ENCODE data around the gene SLC7A1. TPM values are rescaled to one million over a fixed set of nuclear protein-coding genes. Genes with fewer than 3 reads are reported as not detected.
A peak's percentile ranks its signal among the peaks of the same experiment; 100 is the strongest.

Gene SLC7A1
- total and polyA plus RNA-seq, 2 of the 8 experiments (the other 6 are each of a cell fraction or from before 2014, with no cell fraction given), result 26.8 to 114 TPM

GRCh38 chr13:29587645-29588044 lies 7.8 kb downstream of the SLC7A1 start:
- Histone ChIP-seq H2BK12ac (ENCODE audit: low read depth, low read length) (no peak overlapping the region), H4K5ac (ENCODE audit: insufficient read length, low read depth, low read length) (no peak overlapping the region), H3K4me1 (replicated peaks in 1 of 4; ENCODE audit: control insufficient read depth in 3 of 4, insufficient read depth in 4 of 4, low read length in 3 of 4) (peaks cover 10 to 25% (median 14%) of the 10 kb centered on the region in 4 experiments), H3K4ac (replicated peaks; ENCODE audit: insufficient read length, low read depth, low read length) (no peak overlapping the region), H3K56ac (replicated peaks; ENCODE audit: insufficient read length, low read depth, low read length) (no peak overlapping the region), H2BK120ac (replicated peaks; ENCODE audit: low read depth, low read length) (no peak overlapping the region), H3K4me3 (ENCODE audit: extremely low read depth in 1 of 4, insufficient read depth in 2 of 4, low read depth in 3 of 4, low read length in 4 of 4) (no peak overlapping the region), H3K9me3 (ENCODE audit: insufficient read depth in 2 of 2, low read depth in 1 of 2, low read length in 1 of 2) (no peaks in the 10 kb centered on the region), H4K8ac (ENCODE audit: extremely low read depth, insufficient read depth, low read length) (0 out of 2 replicates have a peak overlapping the region, but pooled peaks have one; percentile 43), H2AFZ (ENCODE audit: low read length) (no peak overlapping the region), H3K9ac (replicated peaks in 1 of 4; ENCODE audit: extremely low read depth in 1 of 4, low read depth in 3 of 4, low read length in 3 of 4) (no peak overlapping the region), H3K23me2 (ENCODE audit: low read depth, low read length) (no peaks in the 10 kb centered on the region), H3K23ac (ENCODE audit: insufficient read length) (no peak overlapping the region), H2BK20ac (ENCODE audit: low read length) (no peak overlapping the region), H3K36me3 (ENCODE audit: control insufficient read depth in 2 of 4, insufficient read depth in 4 of 4, low read length in 3 of 4) (peaks cover 0 to 13% (median 0%) of the 10 kb centered on the region in 4 experiments; a peak in 1 of 8 replicates), H3K18ac (ENCODE audit: extremely low read depth, low read length) (no peak overlapping the region), H3K27ac (ENCODE audit: low read depth, low read length) (no peak overlapping the region), H2BK15ac (ENCODE audit: low read length) (no peak overlapping the region), H4K20me1 (replicated peaks in 1 of 2; ENCODE audit: control insufficient read depth in 1 of 2, insufficient read depth in 2 of 2, low read length in 2 of 2) (peaks cover 52 to 62% of the 10 kb centered on the region in 2 experiments), H4K91ac (replicated peaks; ENCODE audit: insufficient read length, low read length) (no peak overlapping the region), H3K4me2 (ENCODE audit: insufficient read depth in 1 of 2, low read depth in 2 of 2, low read length in 2 of 2) (no peak overlapping the region), H3K14ac (ENCODE audit: insufficient read length) (no peak overlapping the region), H3K79me2 (ENCODE audit: control insufficient read depth in 1 of 2, insufficient read depth in 2 of 2, low read length in 2 of 2) (peaks cover 60 to 100% of the 10 kb centered on the region in 2 experiments), H2BK5ac (ENCODE audit: low read depth, low read length) (no peak overlapping the region), H2AK5ac (ENCODE audit: low read depth, low read length) (no peak overlapping the region), H3K79me1 (ENCODE audit: low read depth, low read length) (peaks cover 34% of the 10 kb centered on the region), H3K27me3 (replicated peaks in 1 of 4; ENCODE audit: control insufficient read depth in 3 of 4, extremely low read depth in 1 of 4, insufficient read depth in 3 of 4, low read length in 3 of 4) (no peaks in the 10 kb centered on the region)
- ChIA-PET CTCF (ENCODE audit: partially characterized antibody) (interaction anchor here (0.8 to 2.0 kb wide), 3 partner anchors 12 to 121 kb away, joined by 3 to 9 read pairs (median 5); no protein-coding TSS in a partner anchor), POLR2A (ENCODE audit: partially characterized antibody) (interaction anchor here (0.8 to 3.1 kb wide), 6 partner anchors 10 to 123 kb away, joined by 3 to 18 read pairs (median 8); no protein-coding TSS in a partner anchor)
- no peak for FAIRE-seq
- WGBS, 2 experiments (ENCODE audit: extremely low coverage in 1 of 2, insufficient coverage in 1 of 2, insufficient read length in 1 of 2, insufficient replicate concordance in 2 of 2, low coverage in 1 of 2, low lambda C conversion rate in 2 of 2, missing lambda C conversion rate in 1 of 2), result 82% methylated on average over 7 of the region's 7 CpGs; no CpG with 5 or more reads in 1 of the 2 experiments
- no peak for TF ChIP-seq SIRT6 (IDR thresholded peaks at IDR 0.05; ENCODE audit: low read length)
- TF ChIP-seq HDAC6 (IDR thresholded peaks at IDR 0.05; ENCODE audit: low read depth, low read length), result no peak
- no peak for TF ChIP-seq GABPA (IDR thresholded peaks at IDR 0.05; ENCODE audit: borderline replicate concordance, insufficient read depth, low read length)
- no peak for TF ChIP-seq CBX5 (IDR thresholded peaks at IDR 0.05; ENCODE audit: low read depth, low read length)
- no peak for TF ChIP-seq SRF (IDR thresholded peaks at IDR 0.05; ENCODE audit: low read depth, low read length)
- no peak for DNase-seq (ENCODE audit: low read depth in 1 of 2, low spot score in 2 of 2)

All from H1 (cell line).